ENCODE results near the gene CKB.
A peak's percentile ranks its signal among the peaks of the same experiment; 100 is the strongest.

Gene CKB

DNA sequence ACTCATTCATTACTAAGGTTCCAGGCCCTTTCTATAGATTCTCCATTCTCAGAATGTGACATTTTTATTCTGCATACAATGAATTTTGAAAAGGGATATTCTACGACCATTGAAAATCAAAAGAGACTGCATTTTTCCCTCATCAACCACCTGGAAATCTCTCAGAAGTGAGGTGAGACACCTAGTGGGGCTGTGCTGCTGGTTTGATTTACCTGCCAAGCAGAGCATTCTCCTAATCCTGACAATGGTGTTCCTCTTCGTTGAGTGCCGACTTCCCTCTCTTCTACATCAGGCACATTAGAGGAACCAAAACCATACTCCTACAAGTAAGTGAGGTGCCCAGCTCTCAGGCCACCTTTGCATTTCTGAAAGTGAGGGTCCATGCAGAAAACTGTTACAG, 14.9 kb downstream of the CKB start:
- H3K27ac Mint-ChIP-seq = no peak overlapping the region
- H3K4me3 Mint-ChIP-seq = no peak overlapping the region
- H3K36me3 Mint-ChIP-seq (ENCODE audit: low read depth) = peaks cover 38% of the 10 kb centered on the region
- no peak for DNase-seq
- H3K9me3 Mint-ChIP-seq = no peaks in the 10 kb centered on the region
- H3K27me3 Mint-ChIP-seq = no peaks in the 10 kb centered on the region
- ATAC-seq = no peak
- no peaks in the 10 kb centered on the region for H3K4me1 Mint-ChIP-seq

DNA sequence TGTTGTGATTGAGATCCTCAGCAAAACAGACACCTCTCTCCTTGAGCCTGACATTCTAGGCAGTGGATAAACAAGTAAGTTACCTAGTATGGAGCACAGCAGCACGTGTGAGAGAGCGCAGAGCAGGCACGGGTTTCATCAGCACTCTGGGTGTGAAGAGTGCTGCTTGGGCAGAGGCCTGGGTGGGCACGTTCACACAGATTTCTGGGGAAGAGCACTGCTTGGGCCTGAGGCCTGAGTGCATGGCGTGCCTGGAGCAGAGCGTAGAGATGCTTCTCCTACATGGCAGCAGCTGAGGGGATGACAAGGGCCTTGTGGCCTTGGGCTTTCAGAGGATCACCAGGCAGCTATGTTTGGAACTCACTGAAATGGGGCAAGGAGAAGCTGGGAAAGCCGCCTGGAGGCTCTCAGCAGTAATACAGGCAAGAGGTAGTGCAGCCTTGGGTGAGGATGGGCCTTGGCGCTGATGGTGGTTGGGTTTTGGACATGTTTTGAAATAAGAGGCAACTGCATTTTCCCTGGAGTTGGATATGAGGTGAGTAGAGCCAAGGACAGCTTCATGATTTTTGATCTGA, 17.6 kb downstream of the CKB start:
- H3K27ac Mint-ChIP-seq = no peak overlapping the region
- H3K9me3 Mint-ChIP-seq = no peaks in the 10 kb centered on the region
- no peak for DNase-seq
- H3K27me3 Mint-ChIP-seq = no peaks in the 10 kb centered on the region
- H3K36me3 Mint-ChIP-seq (ENCODE audit: low read depth) = peaks cover 47% of the 10 kb centered on the region
- no peak for ATAC-seq
- H3K4me3 Mint-ChIP-seq = no peak overlapping the region
- no peaks in the 10 kb centered on the region for H3K4me1 Mint-ChIP-seq

- H3K36me3 Mint-ChIP-seq (ENCODE audit: low read depth) = peaks cover 44% of the 10 kb centered on the region
- DNase-seq = no peak
- no peak for ATAC-seq
- no peaks in the 10 kb centered on the region for H3K9me3 Mint-ChIP-seq
- H3K27ac Mint-ChIP-seq = no peak overlapping the region
- H3K4me1 Mint-ChIP-seq = no peaks in the 10 kb centered on the region
- H3K27me3 Mint-ChIP-seq = no peaks in the 10 kb centered on the region
- H3K4me3 Mint-ChIP-seq = no peak overlapping the region
These were observed 19.3 kb downstream of the CKB start for GRCh38 chr14:103503296-103503695.

DNA sequence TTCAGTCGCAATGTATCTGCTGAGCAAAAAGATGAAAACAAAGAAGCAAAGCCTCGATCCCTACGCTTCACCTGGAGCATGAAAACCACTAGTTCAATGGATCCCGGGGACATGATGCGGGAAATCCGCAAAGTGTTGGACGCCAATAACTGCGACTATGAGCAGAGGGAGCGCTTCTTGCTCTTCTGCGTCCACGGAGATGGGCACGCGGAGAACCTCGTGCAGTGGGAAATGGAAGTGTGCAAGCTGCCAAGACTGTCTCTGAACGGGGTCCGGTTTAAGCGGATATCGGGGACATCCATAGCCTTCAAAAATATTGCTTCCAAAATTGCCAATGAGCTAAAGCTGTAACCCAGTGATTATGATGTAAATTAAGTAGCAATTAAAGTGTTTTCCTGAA, 19.8 kb downstream of the CKB start:
- no peaks in the 10 kb centered on the region for H3K9me3 Mint-ChIP-seq
- no peaks in the 10 kb centered on the region for H3K4me1 Mint-ChIP-seq
- no peak overlapping the region for H3K4me3 Mint-ChIP-seq
- ATAC-seq (no peak), DNase-seq (no peak)
- peaks cover 44% of the 10 kb centered on the region for H3K36me3 Mint-ChIP-seq (ENCODE audit: low read depth)
- H3K27ac Mint-ChIP-seq = no peak overlapping the region
- no peaks in the 10 kb centered on the region for H3K27me3 Mint-ChIP-seq

- Mint-ChIP-seq H3K4me3 (no peak overlapping the region), H3K27ac (no peak overlapping the region), H3K4me1 (no peaks in the 10 kb centered on the region), H3K36me3 (ENCODE audit: low read depth) (peaks cover 44% of the 10 kb centered on the region), H3K9me3 (no peaks in the 10 kb centered on the region), H3K27me3 (no peaks in the 10 kb centered on the region)
- no peak for ATAC-seq
- DNase-seq = no peak
These were observed 20.5 kb downstream of the CKB start for GRCh38 chr14:103501921-103502669.

GRCh38 chr14:103501041-103501870, 21.4 kb downstream of the CKB start:
- H3K27ac Mint-ChIP-seq = no peak overlapping the region
- DNase-seq (no peak), ATAC-seq (no peak)
- no peaks in the 10 kb centered on the region for H3K4me1 Mint-ChIP-seq
- H3K9me3 Mint-ChIP-seq = no peaks in the 10 kb centered on the region
- H3K4me3 Mint-ChIP-seq = no peak overlapping the region
- peaks cover 43% of the 10 kb centered on the region for H3K36me3 Mint-ChIP-seq (ENCODE audit: low read depth)
- H3K27me3 Mint-ChIP-seq = no peaks in the 10 kb centered on the region

GRCh38 chr14:103500148-103500990, 22.3 kb downstream of the CKB start:
- DNase-seq = peak; percentile 82
- Mint-ChIP-seq H3K4me3 (no peak overlapping the region), H3K27me3 (no peaks in the 10 kb centered on the region), H3K27ac (no peak overlapping the region), H3K4me1 (no peaks in the 10 kb centered on the region), H3K9me3 (no peaks in the 10 kb centered on the region), H3K36me3 (ENCODE audit: low read depth) (peaks cover 45% of the 10 kb centered on the region)
- ATAC-seq = peak; percentile 88

- ATAC-seq (no peak), DNase-seq (no peak)
- no peaks in the 10 kb centered on the region for H3K27me3 Mint-ChIP-seq
- no peak overlapping the region for H3K4me3 Mint-ChIP-seq
- no peaks in the 10 kb centered on the region for H3K4me1 Mint-ChIP-seq
- no peaks in the 10 kb centered on the region for H3K9me3 Mint-ChIP-seq
- H3K36me3 Mint-ChIP-seq (ENCODE audit: low read depth) = peaks cover 38% of the 10 kb centered on the region
- no peak overlapping the region for H3K27ac Mint-ChIP-seq
These were observed 22.9 kb downstream of the CKB start for GRCh38 chr14:103499709-103500108.

- DNase-seq = no peak
- H3K4me3 Mint-ChIP-seq = no peak overlapping the region
- H3K36me3 Mint-ChIP-seq (ENCODE audit: low read depth) = peaks cover 26% of the 10 kb centered on the region
- ATAC-seq = no peak
- H3K27me3 Mint-ChIP-seq = no peaks in the 10 kb centered on the region
- H3K27ac Mint-ChIP-seq = no peak overlapping the region
- no peaks in the 10 kb centered on the region for H3K9me3 Mint-ChIP-seq
- H3K4me1 Mint-ChIP-seq = no peaks in the 10 kb centered on the region
These were observed 25.9 kb downstream of the CKB start for GRCh38 chr14:103496776-103497175.

- H3K4me3 Mint-ChIP-seq = no peak overlapping the region
- no peak overlapping the region for H3K27ac Mint-ChIP-seq
- no peaks in the 10 kb centered on the region for H3K27me3 Mint-ChIP-seq
- no peak for ATAC-seq
- peaks cover 28% of the 10 kb centered on the region for H3K36me3 Mint-ChIP-seq (ENCODE audit: low read depth)
- no peak for DNase-seq
- no peaks in the 10 kb centered on the region for H3K9me3 Mint-ChIP-seq
- no peaks in the 10 kb centered on the region for H3K4me1 Mint-ChIP-seq
These were observed 26.8 kb downstream of the CKB start for GRCh38 chr14:103495854-103496253.

- Mint-ChIP-seq H3K4me1 (no peaks in the 10 kb centered on the region), H3K27ac (no peak overlapping the region), H3K27me3 (no peaks in the 10 kb centered on the region), H3K36me3 (ENCODE audit: low read depth) (peaks cover 26% of the 10 kb centered on the region), H3K4me3 (no peak overlapping the region), H3K9me3 (no peaks in the 10 kb centered on the region)
- ATAC-seq = no peak
- no peak for DNase-seq
These were observed 30.3 kb downstream of the CKB start for GRCh38 chr14:103492156-103492925.

GRCh38 chr14:103491691-103492090, 30.9 kb downstream of the CKB start:
- no peaks in the 10 kb centered on the region for H3K27me3 Mint-ChIP-seq
- peaks cover 24% of the 10 kb centered on the region for H3K36me3 Mint-ChIP-seq (ENCODE audit: low read depth)
- no peak overlapping the region for H3K4me3 Mint-ChIP-seq
- no peaks in the 10 kb centered on the region for H3K9me3 Mint-ChIP-seq
- no peak for ATAC-seq
- no peaks in the 10 kb centered on the region for H3K4me1 Mint-ChIP-seq
- no peak for DNase-seq
- H3K27ac Mint-ChIP-seq = no peak overlapping the region

DNA sequence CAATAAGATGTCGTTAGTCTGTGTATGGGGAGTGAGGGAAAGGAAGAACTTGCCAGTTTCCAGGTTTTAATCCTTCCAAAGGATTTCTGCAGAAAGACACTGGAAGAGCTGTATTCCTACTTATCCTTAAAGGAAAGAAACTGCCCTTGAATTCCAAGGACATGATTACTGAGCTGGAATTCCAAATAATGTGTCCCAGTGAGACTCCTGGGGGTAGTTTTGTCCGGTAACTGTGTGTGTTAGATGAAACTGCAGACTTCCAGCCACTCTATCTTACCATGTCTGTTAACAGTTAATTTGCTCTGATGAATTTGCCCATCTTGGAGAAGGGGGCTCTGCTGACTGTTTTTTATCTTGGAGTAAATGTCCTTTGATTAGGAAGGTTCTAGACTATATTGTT, 33.0 kb downstream of the CKB start:
- no peaks in the 10 kb centered on the region for H3K9me3 Mint-ChIP-seq
- H3K36me3 Mint-ChIP-seq (ENCODE audit: low read depth) = peaks cover 22% of the 10 kb centered on the region
- H3K27ac Mint-ChIP-seq = no peak overlapping the region
- H3K4me3 Mint-ChIP-seq = no peak overlapping the region
- H3K27me3 Mint-ChIP-seq = no peaks in the 10 kb centered on the region
- no peaks in the 10 kb centered on the region for H3K4me1 Mint-ChIP-seq
- no peak for DNase-seq
- ATAC-seq = no peak

GRCh38 chr14:103488960-103489359, 33.7 kb downstream of the CKB start:
- ATAC-seq (no peak), DNase-seq (no peak)
- H3K36me3 Mint-ChIP-seq (ENCODE audit: low read depth) = peaks cover 22% of the 10 kb centered on the region
- no peaks in the 10 kb centered on the region for H3K9me3 Mint-ChIP-seq
- H3K4me3 Mint-ChIP-seq = no peak overlapping the region
- H3K4me1 Mint-ChIP-seq = no peaks in the 10 kb centered on the region
- H3K27ac Mint-ChIP-seq = no peak overlapping the region
- H3K27me3 Mint-ChIP-seq = no peaks in the 10 kb centered on the region

Measured in activated naive CD8-positive, alpha-beta T cell treated with anti-CD3 and anti-CD28 coated beads, Interleukin-2, amount 50 U/mL, for 24 hours (primary cell).